HG03064 (cell line): Measurements from ENCODE around the gene ADCY9.
"Not testable (repeated sequence)": the region's sequence is repeated elsewhere in the genome, so short reads cannot be mapped to it uniquely, and the experiment has no call there.

Experiments
- ATAC-seq: cut with Tn5 transposase; IDR thresholded peaks from one replicate; pipeline ENCODE4 v1.9.1; 2021; ENCODE audit warnings: low read depth; ENCODE audit not compliant: unreplicated experiment

The ADCY9 gene

GRCh38 chr16:3959926-3960590 is 156.2 kb downstream of the ADCY9 start:
- not testable (repeated sequence) for ATAC-seq

DNA sequence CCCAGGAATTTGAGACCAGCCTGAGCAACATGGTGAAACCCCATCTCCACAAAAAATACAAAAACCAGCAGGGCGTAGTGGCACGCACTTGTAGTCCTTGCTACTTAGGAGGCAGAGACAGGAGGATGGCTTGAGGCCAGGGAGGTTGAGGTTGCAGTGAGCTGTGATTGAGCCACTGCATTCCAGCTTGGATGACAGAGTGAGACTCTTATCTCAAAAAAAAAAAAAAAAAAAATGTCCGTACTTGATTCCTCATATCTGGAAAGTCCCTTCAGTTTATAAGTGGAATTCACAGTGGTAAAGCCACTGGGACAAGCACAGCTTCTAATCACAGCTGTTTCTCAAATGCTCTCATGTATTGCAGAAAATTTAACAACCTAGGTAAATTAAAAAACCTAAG is 157.1 kb downstream of the ADCY9 start:
- ATAC-seq, result no peak

- ATAC-seq, result no peak
Measured at GRCh38 chr16:3957344-3957980, 158.8 kb downstream of the ADCY9 start.

- no peak for ATAC-seq
Measured at GRCh38 chr16:3954411-3954921, 161.8 kb downstream of the ADCY9 start.

DNA sequence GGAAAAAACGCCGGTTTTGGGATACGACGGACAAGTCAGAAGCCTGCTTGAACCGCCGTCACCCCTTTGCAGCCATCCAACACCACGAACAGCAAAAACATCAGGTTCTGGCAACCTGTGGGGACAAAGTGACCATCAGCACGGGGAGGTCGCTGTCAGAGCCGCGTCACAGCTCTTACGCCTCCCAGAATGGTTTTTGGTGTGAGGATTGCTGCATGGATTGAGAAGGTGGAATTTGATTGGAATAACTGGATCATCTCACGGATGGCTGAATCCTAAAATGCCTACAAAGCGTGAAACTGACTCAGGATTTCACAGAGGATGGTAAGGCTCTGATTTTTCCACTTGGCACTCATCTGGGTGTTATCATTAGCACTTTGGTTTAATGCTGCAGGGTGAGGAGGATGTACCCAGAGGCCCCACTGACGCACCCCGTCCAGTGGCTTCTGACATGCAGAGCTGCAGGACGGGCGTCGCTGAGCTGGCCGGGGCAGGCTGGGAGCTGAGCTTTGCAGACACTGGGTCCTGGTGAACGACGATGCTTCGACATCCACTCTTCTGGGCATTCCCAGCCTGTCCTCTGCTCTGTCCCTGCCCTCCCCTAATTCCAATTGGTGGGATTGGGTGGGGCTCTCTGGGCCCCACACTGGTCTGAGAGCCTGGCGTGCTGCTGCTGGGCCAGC is 162.4 kb downstream of the ADCY9 start:
- ATAC-seq, result no peak

GRCh38 chr16:3952737-3953131 is 163.5 kb downstream of the ADCY9 start:
- no peak for ATAC-seq

GRCh38 chr16:3951861-3952736 is 164.1 kb downstream of the ADCY9 start:
- ATAC-seq, result no peak

- not testable (repeated sequence) for ATAC-seq
Measured at GRCh38 chr16:3951380-3951779, 164.9 kb downstream of the ADCY9 start.

GRCh38 chr16:3950343-3951193 is 165.7 kb downstream of the ADCY9 start:
- ATAC-seq, result no peak

- no peak for ATAC-seq
Measured at GRCh38 chr16:3949946-3950342, 166.3 kb downstream of the ADCY9 start.

DNA sequence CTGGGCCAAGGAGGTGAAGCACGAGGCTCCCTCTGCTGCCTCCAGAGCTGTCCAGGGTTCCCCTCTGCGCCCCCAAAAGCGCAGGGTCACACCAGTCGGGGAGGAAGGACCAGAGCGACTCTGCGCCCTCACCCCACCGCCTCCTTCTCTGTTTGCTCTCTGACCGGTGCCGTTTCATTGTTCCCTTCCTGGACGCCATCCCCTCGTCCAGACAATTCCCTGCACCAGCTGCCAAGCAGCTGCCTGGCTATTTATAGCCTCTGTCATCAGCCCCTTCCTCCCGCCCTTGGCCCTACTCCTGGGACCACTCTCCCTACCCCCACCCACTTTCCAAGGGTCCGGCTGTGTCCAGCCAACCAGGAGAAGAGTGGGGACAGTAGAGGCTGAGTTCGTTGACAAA is 167.0 kb downstream of the ADCY9 start:
- ATAC-seq, result no peak

DNA sequence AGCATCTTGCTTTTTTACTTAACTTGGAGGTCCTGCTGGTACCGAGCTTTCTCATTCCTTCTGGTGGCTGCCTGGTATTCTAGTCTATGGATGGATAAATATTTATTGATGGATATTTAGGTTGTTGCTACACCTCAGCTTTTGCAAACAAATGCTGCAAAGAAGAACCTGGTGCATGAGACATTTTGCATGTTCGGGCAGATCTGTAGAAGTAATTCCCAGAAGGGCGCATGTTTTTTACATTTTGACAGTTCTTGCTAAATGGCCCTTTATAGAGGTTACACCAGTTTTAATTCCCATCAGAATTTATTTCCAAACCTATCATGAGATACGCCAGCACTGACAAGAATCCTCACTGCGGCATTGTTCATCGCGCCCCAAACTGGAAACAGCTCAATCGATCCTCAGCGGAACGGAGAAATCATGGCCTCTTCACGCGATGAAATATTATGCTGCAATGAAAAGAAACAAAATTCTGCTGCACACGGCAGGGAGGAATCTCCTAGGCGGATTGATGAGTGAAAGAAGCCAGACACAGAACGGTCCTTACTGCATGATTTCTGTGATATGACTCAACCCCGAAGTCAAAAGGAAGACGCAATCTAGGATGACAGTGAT is 167.8 kb downstream of the ADCY9 start:
- ATAC-seq, result no peak

- no peak for ATAC-seq
Measured at GRCh38 chr16:3946604-3947180, 169.6 kb downstream of the ADCY9 start.

DNA sequence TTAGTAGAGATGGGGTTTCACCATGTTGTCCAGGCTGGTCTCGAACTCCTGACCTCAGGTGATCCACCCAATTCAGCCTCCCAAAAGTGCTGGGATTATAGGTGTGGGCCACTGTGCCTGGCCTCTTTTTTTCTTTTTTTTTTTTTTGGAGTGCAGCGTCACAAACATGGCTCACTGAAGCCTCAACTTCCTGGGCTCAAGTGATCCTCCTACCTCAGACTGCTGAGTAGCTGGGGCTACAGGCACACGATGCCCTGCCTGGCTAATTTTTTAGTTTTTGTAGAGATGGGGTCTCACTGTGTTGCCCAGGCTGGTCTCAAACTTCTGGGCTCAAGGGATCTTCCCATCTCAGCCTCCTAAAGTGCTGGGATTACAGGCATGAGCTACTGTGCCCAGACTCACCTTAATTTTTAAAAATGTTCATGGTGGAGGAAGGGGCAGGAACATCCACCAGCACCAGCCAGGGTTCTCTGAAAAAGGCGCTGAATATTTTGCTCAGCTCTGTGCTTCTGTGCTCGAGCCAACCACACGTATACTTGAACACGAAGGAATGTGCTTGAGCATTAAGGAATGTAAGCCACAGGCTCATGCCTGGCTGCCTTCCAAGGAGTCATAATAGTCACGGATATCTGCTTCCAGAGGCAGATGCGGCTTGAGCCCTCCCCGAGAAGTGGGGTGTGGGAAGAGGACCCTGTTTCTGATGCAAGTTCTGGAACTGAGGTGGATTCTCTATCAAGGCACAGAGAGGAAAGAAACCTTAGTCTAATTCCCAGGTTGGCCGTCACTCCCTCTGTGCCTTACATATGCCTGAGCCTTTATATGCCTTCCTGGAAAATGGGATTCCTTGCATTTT is 170.3 kb downstream of the ADCY9 start:
- ATAC-seq, result no peak

DNA sequence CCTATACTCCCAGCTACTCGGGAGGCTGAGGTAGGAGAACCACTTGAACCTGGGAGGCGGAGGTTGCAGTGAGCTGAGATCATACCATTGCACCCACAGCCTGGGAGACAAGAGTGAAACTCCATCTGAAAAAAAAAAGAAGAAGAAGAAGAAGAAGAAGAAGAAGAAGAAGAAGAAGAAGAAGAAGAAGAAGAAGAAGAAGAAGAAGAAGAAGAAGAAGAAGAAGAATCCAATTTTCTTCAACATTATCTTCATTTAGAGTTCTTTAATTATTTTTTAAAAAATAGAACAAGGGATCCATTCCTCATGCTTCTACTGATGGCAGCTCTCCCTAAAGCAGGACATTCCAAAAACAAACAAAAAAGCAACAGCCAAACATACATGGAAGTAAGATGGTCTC is 171.8 kb downstream of the ADCY9 start:
- ATAC-seq, result not testable (repeated sequence)

- not testable (repeated sequence) for ATAC-seq
Measured at GRCh38 chr16:3942146-3942545, 174.1 kb downstream of the ADCY9 start.

DNA sequence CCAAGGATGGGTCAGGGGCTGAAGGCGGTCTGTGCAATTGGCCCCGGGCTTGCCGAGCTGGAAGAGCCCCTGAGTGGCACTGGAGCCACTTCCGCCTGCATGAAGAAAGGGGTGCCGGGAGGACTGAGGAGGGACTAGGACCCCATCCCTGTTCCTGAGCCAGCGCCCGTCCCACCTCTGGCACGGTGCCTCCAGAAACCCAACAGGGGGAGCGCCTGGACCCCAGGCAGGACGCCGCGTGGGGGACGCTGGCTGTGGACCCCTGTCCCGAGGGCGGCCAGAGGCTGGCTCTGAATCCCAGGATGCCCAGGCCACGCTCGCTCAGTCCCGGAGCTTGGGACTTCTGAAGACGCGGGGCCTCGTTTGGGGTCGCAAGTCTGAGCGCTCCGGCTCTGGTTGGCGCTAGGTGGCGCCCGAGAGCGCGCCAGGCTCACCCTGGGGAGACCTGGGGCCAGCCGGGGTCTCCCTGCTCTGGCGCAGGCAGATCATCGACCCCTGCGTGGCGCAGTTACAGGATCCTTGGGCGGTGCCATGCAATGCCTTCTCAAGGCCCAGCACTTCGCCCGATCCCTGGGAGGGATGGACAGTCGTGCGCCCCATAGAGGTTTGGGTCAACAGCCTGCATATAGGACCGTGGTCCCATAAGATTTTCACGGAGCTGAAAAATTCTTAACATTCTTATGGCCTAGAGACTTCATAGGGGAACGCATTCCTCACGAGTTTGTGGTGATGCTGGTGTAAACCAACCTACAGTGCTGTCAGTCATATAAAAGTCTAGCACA is 177.2 kb downstream of the ADCY9 start:
- no peak for ATAC-seq
